Measurements from ENCODE around the gene SLC18A2. TPM values are rescaled to one million over a fixed set of nuclear protein-coding genes. Genes with fewer than 3 reads are reported as not detected.
A peak's percentile ranks its signal among the peaks of the same experiment; 100 is the strongest.

Gene SLC18A2
- total and polyA plus RNA-seq, 9 donors, result 0.20 to 0.93 (median 0.34) TPM

GRCh38 chr10:117306674-117307073 lies 65.8 kb downstream of the SLC18A2 start:
- peaks cover 3% of the 10 kb centered on the region for H3K36me3 ChIP-seq (ENCODE audit: control insufficient read depth, insufficient read depth, low read length)
- H3K9me3 ChIP-seq (replicated peaks; ENCODE audit: control insufficient read depth, low read depth, low read length), result peaks cover 6% of the 10 kb centered on the region
- H3K4me1 ChIP-seq (ENCODE audit: control insufficient read depth, insufficient read depth, low read length), result no peaks in the 10 kb centered on the region
- H3K27me3 ChIP-seq (ENCODE audit: control insufficient read depth, insufficient read depth, low read length), result no peaks in the 10 kb centered on the region
- DNase-seq, result no peak
- H3K27ac ChIP-seq (ENCODE audit: low read length), result no peak overlapping the region
- H3K4me3 ChIP-seq (ENCODE audit: low read length), result no peak overlapping the region

- DNase-seq, result no peak
- Histone ChIP-seq H3K9me3 (replicated peaks; ENCODE audit: control insufficient read depth, low read depth, low read length) (no peaks in the 10 kb centered on the region), H3K27ac (ENCODE audit: low read length) (no peak overlapping the region), H3K27me3 (ENCODE audit: control insufficient read depth, insufficient read depth, low read length) (no peaks in the 10 kb centered on the region), H3K36me3 (ENCODE audit: control insufficient read depth, insufficient read depth, low read length) (peaks cover 5% of the 10 kb centered on the region), H3K4me1 (ENCODE audit: control insufficient read depth, insufficient read depth, low read length) (no peaks in the 10 kb centered on the region), H3K4me3 (ENCODE audit: low read length) (no peak overlapping the region)
- WGBS (ENCODE audit: insufficient coverage), result 80% methylated on average over 1 of the region's 5 CpGs
Observed at GRCh38 chr10:117311261-117311660, 70.3 kb downstream of the SLC18A2 start.

- no peaks in the 10 kb centered on the region for H3K4me1 ChIP-seq (ENCODE audit: control insufficient read depth, insufficient read depth, low read length)
- H3K36me3 ChIP-seq (ENCODE audit: control insufficient read depth, insufficient read depth, low read length), result peaks cover 5% of the 10 kb centered on the region
- H3K27me3 ChIP-seq (ENCODE audit: control insufficient read depth, insufficient read depth, low read length), result no peaks in the 10 kb centered on the region
- DNase-seq, result no peak
- H3K4me3 ChIP-seq (ENCODE audit: low read length), result no peak overlapping the region
- WGBS (ENCODE audit: insufficient coverage), result 100% methylated on average over 1 of the region's 4 CpGs
- H3K9me3 ChIP-seq (replicated peaks; ENCODE audit: control insufficient read depth, low read depth, low read length), result no peaks in the 10 kb centered on the region
- no peak overlapping the region for H3K27ac ChIP-seq (ENCODE audit: low read length)
Observed at GRCh38 chr10:117312430-117312829, 71.5 kb downstream of the SLC18A2 start.

GRCh38 chr10:117313641-117314040 lies 72.7 kb downstream of the SLC18A2 start:
- H3K4me1 ChIP-seq (ENCODE audit: control insufficient read depth, insufficient read depth, low read length), result no peaks in the 10 kb centered on the region
- H3K27me3 ChIP-seq (ENCODE audit: control insufficient read depth, insufficient read depth, low read length), result no peaks in the 10 kb centered on the region
- H3K36me3 ChIP-seq (ENCODE audit: control insufficient read depth, insufficient read depth, low read length), result peaks cover 5% of the 10 kb centered on the region
- DNase-seq, result no peak
- H3K27ac ChIP-seq (ENCODE audit: low read length), result no peak overlapping the region
- no peak overlapping the region for H3K4me3 ChIP-seq (ENCODE audit: low read length)
- no peaks in the 10 kb centered on the region for H3K9me3 ChIP-seq (replicated peaks; ENCODE audit: control insufficient read depth, low read depth, low read length)
- no CpG with 5 or more reads among the region's 1 CpG for WGBS (ENCODE audit: insufficient coverage)

- WGBS (ENCODE audit: insufficient coverage), result 100% methylated on average over 1 of the region's 2 CpGs
Observed at GRCh38 chr10:117316701-117317100, 75.8 kb downstream of the SLC18A2 start.

GRCh38 chr10:117318909-117319308 lies 78.0 kb downstream of the SLC18A2 start:
- Histone ChIP-seq H3K4me1 (ENCODE audit: control insufficient read depth, insufficient read depth, low read length) (no peaks in the 10 kb centered on the region), H3K9me3 (replicated peaks; ENCODE audit: control insufficient read depth, low read depth, low read length) (no peaks in the 10 kb centered on the region), H3K27ac (ENCODE audit: low read length) (no peak overlapping the region), H3K36me3 (ENCODE audit: control insufficient read depth, insufficient read depth, low read length) (no peaks in the 10 kb centered on the region), H3K27me3 (ENCODE audit: control insufficient read depth, insufficient read depth, low read length) (no peaks in the 10 kb centered on the region), H3K4me3 (ENCODE audit: low read length) (no peak overlapping the region)
- DNase-seq, result no peak

More at GRCh38 chr10:117316701-117317100, 75.8 kb downstream of the SLC18A2 start:
- Histone ChIP-seq H3K4me3 (ENCODE audit: low read length) (no peak overlapping the region), H3K27me3 (ENCODE audit: control insufficient read depth, insufficient read depth, low read length) (no peaks in the 10 kb centered on the region), H3K9me3 (replicated peaks; ENCODE audit: control insufficient read depth, low read depth, low read length) (no peaks in the 10 kb centered on the region), H3K36me3 (ENCODE audit: control insufficient read depth, insufficient read depth, low read length) (peaks cover 5% of the 10 kb centered on the region), H3K4me1 (ENCODE audit: control insufficient read depth, insufficient read depth, low read length) (no peaks in the 10 kb centered on the region), H3K27ac (ENCODE audit: low read length) (no peak overlapping the region)
- DNase-seq, result no peak

GRCh38 chr10:117320050-117320665 lies 79.2 kb downstream of the SLC18A2 start:
- H3K4me1 ChIP-seq (ENCODE audit: control insufficient read depth, insufficient read depth, low read length), result no peaks in the 10 kb centered on the region
- no peaks in the 10 kb centered on the region for H3K9me3 ChIP-seq (replicated peaks; ENCODE audit: control insufficient read depth, low read depth, low read length)
- no peak overlapping the region for H3K27ac ChIP-seq (ENCODE audit: low read length)
- no CpG with 5 or more reads among the region's 1 CpG for WGBS (ENCODE audit: insufficient coverage)
- no peaks in the 10 kb centered on the region for H3K27me3 ChIP-seq (ENCODE audit: control insufficient read depth, insufficient read depth, low read length)
- H3K4me3 ChIP-seq (ENCODE audit: low read length), result no peak overlapping the region
- no peaks in the 10 kb centered on the region for H3K36me3 ChIP-seq (ENCODE audit: control insufficient read depth, insufficient read depth, low read length)
- peak; percentile 27 for DNase-seq

- no peaks in the 10 kb centered on the region for H3K9me3 ChIP-seq (replicated peaks; ENCODE audit: control insufficient read depth, low read depth, low read length)
- no peaks in the 10 kb centered on the region for H3K36me3 ChIP-seq (ENCODE audit: control insufficient read depth, insufficient read depth, low read length)
- no peak overlapping the region for H3K27ac ChIP-seq (ENCODE audit: low read length)
- WGBS (ENCODE audit: insufficient coverage), result 52% methylated on average over 2 of the region's 4 CpGs
- no peak for DNase-seq
- H3K4me1 ChIP-seq (ENCODE audit: control insufficient read depth, insufficient read depth, low read length), result no peaks in the 10 kb centered on the region
- no peaks in the 10 kb centered on the region for H3K27me3 ChIP-seq (ENCODE audit: control insufficient read depth, insufficient read depth, low read length)
- no peak overlapping the region for H3K4me3 ChIP-seq (ENCODE audit: low read length)
Observed at GRCh38 chr10:117322260-117322659, 81.3 kb downstream of the SLC18A2 start.

GRCh38 chr10:117324367-117324766 lies 83.5 kb downstream of the SLC18A2 start:
- Histone ChIP-seq H3K36me3 (ENCODE audit: control insufficient read depth, insufficient read depth, low read length) (no peaks in the 10 kb centered on the region), H3K9me3 (replicated peaks; ENCODE audit: control insufficient read depth, low read depth, low read length) (no peaks in the 10 kb centered on the region), H3K4me1 (ENCODE audit: control insufficient read depth, insufficient read depth, low read length) (no peaks in the 10 kb centered on the region), H3K27me3 (ENCODE audit: control insufficient read depth, insufficient read depth, low read length) (no peaks in the 10 kb centered on the region), H3K27ac (ENCODE audit: low read length) (no peak overlapping the region), H3K4me3 (ENCODE audit: low read length) (no peak overlapping the region)
- WGBS (ENCODE audit: insufficient coverage), result no CpG with 5 or more reads among the region's 2 CpGs
- no peak for DNase-seq

GRCh38 chr10:117327262-117327661 lies 86.3 kb downstream of the SLC18A2 start:
- Histone ChIP-seq H3K4me3 (ENCODE audit: low read length) (no peak overlapping the region), H3K4me1 (ENCODE audit: control insufficient read depth, insufficient read depth, low read length) (no peaks in the 10 kb centered on the region), H3K36me3 (ENCODE audit: control insufficient read depth, insufficient read depth, low read length) (no peaks in the 10 kb centered on the region), H3K27me3 (ENCODE audit: control insufficient read depth, insufficient read depth, low read length) (no peaks in the 10 kb centered on the region), H3K9me3 (replicated peaks; ENCODE audit: control insufficient read depth, low read depth, low read length) (no peaks in the 10 kb centered on the region), H3K27ac (ENCODE audit: low read length) (no peak overlapping the region)
- no peak for DNase-seq
